Thymus (tissue), 14 donors: ENCODE results near the gene MS4A8. TPM values are rescaled to one million over a fixed set of nuclear protein-coding genes. Genes with fewer than 3 reads are reported as not detected.
"Not testable (repeated sequence)": the region's sequence is repeated elsewhere in the genome, so short reads cannot be mapped to it uniquely, and the experiment has no call there.

Source experiments
- DNase-seq, 9 donors: peaks; one replicate each; pipeline ENCODE4 v3.0.0-alpha.2; 2013; ENCODE audit warnings: low spot score in 9 of 9, low read depth in 6 of 9, missing footprints in 1 of 9
- H3K27ac ChIP-seq, 2 donors: one replicate each; pipeline ENCODE4 v1.5.1; 2013; ENCODE audit warnings: control low read depth in 1 of 2, low read depth in 1 of 2, low read length in 1 of 2, mild to moderate bottlenecking in 1 of 2, moderate library complexity in 1 of 2
- H3K27me3 ChIP-seq, 2 donors: one replicate each; pipeline ENCODE4 v1.5.1; 2013; ENCODE audit warnings: low read length in 1 of 2; ENCODE audit not compliant: control insufficient read depth in 2 of 2, insufficient read depth in 1 of 2
- H3K36me3 ChIP-seq, 2 donors: one replicate each; pipeline ENCODE4 v1.5.1; 2013; ENCODE audit warnings: low read length in 1 of 2, mild to moderate bottlenecking in 1 of 2, moderate library complexity in 1 of 2; ENCODE audit not compliant: control insufficient read depth in 2 of 2, insufficient read depth in 2 of 2
- H3K4me1 ChIP-seq, 2 donors: one replicate each; pipeline ENCODE4 v1.5.1; 2013; ENCODE audit warnings: low read length in 2 of 2; ENCODE audit not compliant: control insufficient read depth in 2 of 2, insufficient read depth in 2 of 2
- H3K4me3 ChIP-seq, 2 donors: one replicate each; pipeline ENCODE4 v1.5.1; 2013; ENCODE audit warnings: low read length in 2 of 2, control low read depth in 1 of 2, mild to moderate bottlenecking in 1 of 2
- H3K9me3 ChIP-seq, 2 donors: one replicate each; pipeline ENCODE4 v1.5.1; 2013; ENCODE audit warnings: low read length in 1 of 2, mild to moderate bottlenecking in 1 of 2; ENCODE audit not compliant: control insufficient read depth in 2 of 2, insufficient read depth in 1 of 2
- WGBS: extraction: QIAGEN DNeasy Blood & Tissue Kit; methylation state at CpG from one replicate; pipeline ENCODE4 v1.1.7; 2013; 5-methylcytosine and 5-hydroxymethylcytosine counted together
- long read RNA-seq, 10 donors: transcript quantifications; one replicate each; lab custom pipeline, GENCODE V29; 2026
- polyA plus RNA-seq: library from polyadenylated mRNA; stranded (reverse); fragments of 200-250 nt; gene quantifications from one replicate; pipeline ENCODE4 v1.2.3, GENCODE V29; 2013
- total RNA-seq: library from RNA; stranded (reverse); fragments of 120-200 nt; gene quantifications from one replicate; pipeline ENCODE4 v1.2.4, GENCODE V29; 2013
- donor health status: healthy.

Gene MS4A8, protein sequence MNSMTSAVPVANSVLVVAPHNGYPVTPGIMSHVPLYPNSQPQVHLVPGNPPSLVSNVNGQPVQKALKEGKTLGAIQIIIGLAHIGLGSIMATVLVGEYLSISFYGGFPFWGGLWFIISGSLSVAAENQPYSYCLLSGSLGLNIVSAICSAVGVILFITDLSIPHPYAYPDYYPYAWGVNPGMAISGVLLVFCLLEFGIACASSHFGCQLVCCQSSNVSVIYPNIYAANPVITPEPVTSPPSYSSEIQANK
- total RNA-seq (0.14 TPM), polyA plus RNA-seq (0.98 TPM)
- long read RNA-seq, donor 1: 0 reads
- long read RNA-seq, donor 2: 0 reads
- long read RNA-seq, donor 3: 0 reads
- long read RNA-seq, donor 4: 0 reads
- long read RNA-seq, donor 5: 0 reads
- long read RNA-seq, donor 6: 0 reads
- long read RNA-seq, donor 7: 0 reads
- long read RNA-seq, donor 8: 0 reads
- long read RNA-seq, donor 9: 0 reads
- long read RNA-seq, donor 10, partial matches to known transcripts: 0 of 1 reads
- long read RNA-seq, donor 10, other reads (novel, unspliced or antisense): 0 of 1 reads

DNA sequence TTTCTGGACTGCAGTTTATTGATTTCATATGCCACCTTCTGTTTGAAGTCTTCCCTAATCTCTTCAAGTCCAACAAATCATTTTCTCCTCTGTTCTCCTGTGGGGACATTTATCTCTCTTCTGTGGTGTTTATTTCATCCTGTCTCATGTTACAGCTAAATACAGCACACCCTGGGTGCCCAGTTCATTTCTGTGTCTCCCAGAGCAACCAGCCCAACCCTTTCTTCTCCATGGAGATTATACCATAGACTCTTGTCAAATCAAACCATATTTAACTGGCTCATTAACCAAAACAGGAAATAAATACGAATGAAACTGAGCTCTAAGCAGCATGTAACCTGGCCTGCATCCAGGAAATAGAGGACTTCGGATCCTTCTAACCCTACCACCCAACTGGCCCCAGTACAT, at the start of gene MS4A8:
Gene MS4A8, plus strand, starts transcription at position 329 of the 408 bp plus-strand sequence. CDS start 1,249 bp downstream, outside the sequence.
- H3K4me3 ChIP-seq: no peak within 1 kb of the TSS
- no peak within 1 kb of the TSS for H3K27ac ChIP-seq

DNA sequence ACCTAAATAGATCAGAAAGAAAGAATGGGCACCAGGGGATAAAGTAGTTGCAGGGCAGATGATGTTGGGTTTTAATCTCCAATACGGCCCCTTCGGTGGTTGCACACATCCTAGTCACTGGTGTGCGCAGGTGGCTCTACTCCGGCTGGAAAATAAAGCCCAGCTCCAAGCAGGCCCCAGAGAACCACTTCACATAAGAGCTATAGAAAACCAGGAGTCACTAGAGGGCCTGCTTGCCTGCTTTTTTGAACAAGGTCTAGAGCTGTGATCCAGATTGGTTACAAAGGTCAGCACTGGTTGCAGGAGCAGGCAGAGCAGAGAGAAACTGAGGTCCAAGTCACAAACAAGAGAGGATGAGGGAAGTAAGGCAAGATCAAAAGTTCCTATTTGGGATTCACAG, 41.5 kb upstream of the MS4A8 start:
- H3K36me3 ChIP-seq: no peaks in the 10 kb centered on the region
- no peaks in the 10 kb centered on the region for H3K9me3 ChIP-seq
- no peak overlapping the region for H3K27ac ChIP-seq
- no peak overlapping the region for H3K4me3 ChIP-seq
- H3K4me1 ChIP-seq: no peaks in the 10 kb centered on the region
- H3K27me3 ChIP-seq: no peaks in the 10 kb centered on the region
- no peak for DNase-seq
- WGBS: 96% methylated on average over 4 of the region's 4 CpGs

More for the DNA sequence above, at the start of gene MS4A8:
- H3K4me1 ChIP-seq: no peaks in the 10 kb centered on the region
- H3K36me3 ChIP-seq: no peaks in the 10 kb centered on the region
- no peaks in the 10 kb centered on the region for H3K9me3 ChIP-seq
- no peaks in the 10 kb centered on the region for H3K27me3 ChIP-seq
- WGBS: 5% methylated on average over 2 of the region's 2 CpGs
- DNase-seq: no peak

DNA sequence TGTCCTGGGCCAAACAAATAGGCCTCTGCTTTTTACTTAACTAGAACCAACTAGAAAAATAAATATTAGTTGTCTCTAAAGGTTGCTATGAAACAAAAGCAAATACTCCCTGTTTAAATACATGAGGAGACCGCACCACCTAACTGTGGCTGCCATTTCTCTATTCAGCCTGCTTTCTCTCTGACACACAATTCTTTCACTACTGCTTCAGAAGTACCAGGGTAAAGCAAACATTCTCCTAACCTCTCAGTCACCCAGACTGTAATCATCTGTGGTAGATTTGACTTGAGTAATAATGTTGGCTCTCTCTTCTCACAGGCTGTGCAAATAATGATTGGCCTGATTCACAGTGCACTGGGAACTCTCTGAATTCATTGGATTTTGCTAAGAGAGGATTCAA, 41.0 kb upstream of the MS4A8 start:
- Histone ChIP-seq H3K4me1 (no peaks in the 10 kb centered on the region), H3K9me3 (no peaks in the 10 kb centered on the region), H3K4me3 (no peak overlapping the region), H3K36me3 (no peaks in the 10 kb centered on the region), H3K27me3 (no peaks in the 10 kb centered on the region), H3K27ac (no peak overlapping the region)
- WGBS: 94% methylated on average over 1 of the region's 1 CpG
- no peak for DNase-seq

DNA sequence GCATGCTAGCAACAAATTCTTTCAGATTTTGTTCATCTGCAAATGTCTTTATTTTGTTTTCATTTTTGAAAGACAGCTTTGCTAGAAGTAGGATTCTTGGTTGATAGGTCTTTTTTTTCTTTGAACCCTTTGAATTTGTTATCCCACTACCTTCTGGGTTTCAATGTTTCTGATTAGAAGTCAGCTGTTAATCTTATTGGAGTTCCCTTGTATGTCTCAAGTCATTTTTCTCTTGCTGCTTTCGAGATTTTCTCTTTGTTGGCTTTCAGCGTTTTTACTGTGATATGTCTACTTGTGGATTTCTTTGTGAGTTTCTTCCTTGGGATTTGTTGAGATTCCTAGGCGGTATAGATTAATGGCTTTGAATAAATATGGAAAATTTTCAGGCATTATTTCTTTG, 27.2 kb upstream of the MS4A8 start:
- H3K27ac ChIP-seq: no peak overlapping the region
- 95% methylated on average over 3 of the region's 3 CpGs for WGBS
- DNase-seq: no peak
- H3K4me1 ChIP-seq: no peaks in the 10 kb centered on the region
- no peaks in the 10 kb centered on the region for H3K27me3 ChIP-seq
- no peaks in the 10 kb centered on the region for H3K36me3 ChIP-seq
- H3K4me3 ChIP-seq: no peak overlapping the region
- H3K9me3 ChIP-seq: no peaks in the 10 kb centered on the region

DNA sequence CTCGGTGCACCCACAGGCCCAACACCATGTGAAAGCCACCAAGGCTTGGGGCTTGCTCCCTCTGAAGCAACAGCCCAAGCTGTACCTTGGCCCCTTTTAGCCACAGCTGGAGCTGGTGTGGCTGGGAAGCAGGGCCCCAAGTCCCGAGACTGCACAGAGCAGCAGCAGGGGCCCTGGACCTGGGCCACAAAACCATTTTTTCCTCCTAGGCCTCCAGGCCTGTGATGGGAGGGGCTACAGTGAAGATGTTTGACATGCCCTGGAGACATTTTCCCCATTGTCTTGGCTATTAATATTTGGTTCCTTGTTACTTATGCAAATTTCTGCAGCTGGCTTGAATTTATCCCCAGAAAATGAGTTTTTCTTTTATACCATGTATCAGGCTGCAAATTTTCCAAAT, 21.2 kb upstream of the MS4A8 start:
- H3K9me3 ChIP-seq, H3K4me1 ChIP-seq, DNase-seq, H3K36me3 ChIP-seq, H3K27ac ChIP-seq, H3K4me3 ChIP-seq, H3K27me3 ChIP-seq: not testable (repeated sequence)
- WGBS: 97% methylated on average over 2 of the region's 2 CpGs

DNA sequence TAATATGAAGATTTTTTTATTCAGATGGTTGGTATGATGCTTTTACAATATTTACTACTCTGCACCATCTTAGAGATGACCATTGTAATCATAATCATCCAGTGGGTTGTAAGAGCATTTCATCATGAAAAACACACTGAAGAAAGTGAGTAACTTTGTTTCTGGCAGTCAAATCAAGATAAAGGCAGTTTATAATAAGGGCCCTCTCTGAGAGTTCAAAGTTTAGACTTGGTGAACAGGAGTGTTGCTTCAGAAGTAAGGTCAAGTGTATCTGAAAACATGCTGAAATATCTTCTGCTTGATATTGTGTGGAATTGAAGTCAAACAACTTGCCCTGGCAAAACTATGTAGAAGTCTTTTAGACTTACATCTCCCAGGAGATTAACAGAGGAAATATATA, 19.5 kb upstream of the MS4A8 start:
- no peaks in the 10 kb centered on the region for H3K4me1 ChIP-seq
- no peaks in the 10 kb centered on the region for H3K36me3 ChIP-seq
- no peak overlapping the region for H3K4me3 ChIP-seq
- H3K9me3 ChIP-seq: peaks cover 2 to 8% of the 10 kb centered on the region in 2 donors
- no peaks in the 10 kb centered on the region for H3K27me3 ChIP-seq
- DNase-seq: no peak
- H3K27ac ChIP-seq: no peak overlapping the region

DNA sequence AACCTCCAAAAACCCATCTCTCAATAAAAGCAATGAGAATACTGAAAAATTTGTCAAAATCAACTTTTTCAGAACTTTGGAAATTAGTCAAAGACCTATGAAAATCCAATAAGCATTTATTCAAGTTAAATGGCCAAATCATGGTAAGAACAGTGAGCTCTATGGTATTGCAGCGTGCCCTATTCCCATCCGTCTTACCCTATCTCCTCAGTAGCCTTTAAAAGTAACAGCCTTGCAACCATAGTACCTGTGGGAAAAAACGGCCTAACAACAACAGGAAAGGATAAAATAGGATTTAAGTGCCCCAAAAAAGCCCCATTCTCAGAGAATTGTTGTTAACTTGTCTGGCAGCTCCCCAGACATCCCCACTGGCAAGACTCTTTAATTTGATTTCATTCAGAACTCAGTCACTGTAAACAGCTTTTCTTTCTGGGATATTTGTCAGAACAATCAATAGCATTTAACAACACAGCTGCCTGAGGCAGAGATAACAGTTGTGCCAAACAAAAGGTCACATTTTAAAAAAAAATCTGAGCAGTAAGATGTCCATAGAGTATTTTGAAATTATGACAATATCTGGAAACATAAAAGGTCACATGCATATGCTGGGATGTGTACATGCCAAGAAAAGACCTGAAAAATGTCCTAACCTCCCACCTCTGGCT, 18.8 kb upstream of the MS4A8 start:
- Histone ChIP-seq H3K27me3 (no peaks in the 10 kb centered on the region), H3K9me3 (peaks cover 2 to 8% of the 10 kb centered on the region in 2 donors), H3K4me1 (no peaks in the 10 kb centered on the region), H3K36me3 (no peaks in the 10 kb centered on the region), H3K27ac (no peak overlapping the region), H3K4me3 (no peak overlapping the region)
- 91% methylated on average over 3 of the region's 3 CpGs for WGBS
- DNase-seq: no peak

DNA sequence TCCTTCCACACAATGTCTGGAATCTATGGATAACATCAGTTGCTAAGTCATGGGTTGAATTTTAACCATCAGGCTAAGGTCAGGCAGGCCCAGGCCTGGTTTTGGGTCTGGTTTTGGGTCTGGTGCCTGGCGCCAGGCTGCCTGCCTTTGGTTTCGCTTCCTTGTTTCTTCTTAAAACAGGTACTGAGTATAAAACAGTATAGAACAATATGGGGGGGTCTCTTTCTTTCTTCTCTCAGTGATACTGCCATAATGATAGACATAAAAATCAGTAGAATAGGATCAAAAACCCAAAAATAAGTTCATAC, 14.9 kb upstream of the MS4A8 start:
- DNase-seq, H3K27ac ChIP-seq, H3K36me3 ChIP-seq, H3K27me3 ChIP-seq, H3K9me3 ChIP-seq, H3K4me3 ChIP-seq, H3K4me1 ChIP-seq: not testable (repeated sequence)
- WGBS: 98% methylated on average over 2 of the region's 2 CpGs

DNA sequence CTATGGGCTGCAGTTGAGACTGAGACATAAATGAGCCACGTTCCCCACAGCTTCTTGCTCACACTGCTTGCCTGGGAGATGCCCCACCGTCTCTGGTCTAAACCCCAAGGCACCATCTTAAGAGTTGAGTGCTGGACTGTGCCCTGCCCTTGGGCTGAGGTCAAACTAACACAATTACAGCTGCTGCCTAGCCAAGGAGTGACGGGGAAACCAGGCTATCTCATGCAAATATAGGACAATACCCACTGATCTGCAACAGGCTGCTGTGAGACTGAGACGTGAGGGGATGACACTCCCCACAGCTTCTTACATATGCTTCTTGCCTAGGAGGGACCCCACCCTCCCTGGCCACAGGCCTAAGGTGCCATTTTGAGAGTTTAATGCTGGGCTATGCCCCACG, 7.8 kb upstream of the MS4A8 start:
- H3K27ac ChIP-seq: no peak overlapping the region
- H3K4me3 ChIP-seq: no peak overlapping the region
- no peaks in the 10 kb centered on the region for H3K4me1 ChIP-seq
- 95% methylated on average over 5 of the region's 5 CpGs for WGBS
- H3K27me3 ChIP-seq: no peaks in the 10 kb centered on the region
- DNase-seq: no peak
- no peaks in the 10 kb centered on the region for H3K36me3 ChIP-seq
- peaks cover 0 to 3% of the 10 kb centered on the region in 2 donors for H3K9me3 ChIP-seq
